Measurements from ENCODE around the gene GRIK5. TPM values are rescaled to one million over a fixed set of nuclear protein-coding genes. Genes with fewer than 3 reads are reported as not detected.

The GRIK5 gene
- total and polyA plus RNA-seq, 2 donors (not counting 3 experiments of a cell fraction or from before 2014, with no cell fraction given): 0.80 to 2.2 TPM

DNA sequence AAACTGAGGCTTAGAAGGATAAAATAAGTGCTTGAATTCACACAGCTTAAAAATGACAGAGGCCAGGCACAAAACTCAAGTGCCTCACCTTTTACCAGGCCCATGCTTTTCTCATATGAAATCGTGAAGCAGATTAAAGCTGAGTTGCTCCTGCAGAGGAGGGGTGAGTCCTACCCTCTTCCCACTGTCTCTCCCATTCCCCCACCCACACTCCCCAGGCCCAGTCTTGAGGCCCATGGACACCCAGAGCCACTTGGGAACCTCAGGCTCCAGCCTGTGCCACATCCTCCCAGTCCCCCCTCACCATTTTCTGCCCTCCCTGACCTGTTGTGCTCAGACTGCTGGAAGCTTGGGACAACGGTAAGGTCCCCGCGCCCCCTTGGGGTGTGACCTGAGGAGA, 23.5 kb upstream of the GRIK5 start:
- TF ChIP-seq POLR2AphosphoS5 (IDR thresholded peaks at IDR 0.05; ENCODE audit: insufficient read depth, low read depth, low read length): no peak
- TF ChIP-seq MYC (IDR thresholded peaks at IDR 0.05; ENCODE audit: low read depth, low read length): no peak
- no peak for TF ChIP-seq JUN (IDR thresholded peaks at IDR 0.05; ENCODE audit: borderline replicate concordance, insufficient read depth, insufficient read length, low read depth)
- TF ChIP-seq MAX (IDR thresholded peaks at IDR 0.05; ENCODE audit: insufficient read depth, insufficient read length): no peak
- no peak for TF ChIP-seq EZH2 (IDR thresholded peaks at IDR 0.05; ENCODE audit: borderline replicate concordance, low read depth, low read length, severe bottlenecking)
- no peak for TF ChIP-seq GATA2 (IDR thresholded peaks at IDR 0.05; ENCODE audit: insufficient read depth, insufficient read length, low read depth, low read length)
- no peak for TF ChIP-seq CTCF (IDR thresholded peaks at IDR 0.05; ENCODE audit: extremely low read depth in 1 of 2, insufficient read depth in 1 of 2, low read depth in 1 of 2, low read length in 2 of 2)
- H3K27me3 ChIP-seq (ENCODE audit: control insufficient read depth in 2 of 2, insufficient read depth in 2 of 2, low read length in 2 of 2): no peaks in the 10 kb centered on the region
- H3K4me1 ChIP-seq (ENCODE audit: control insufficient read depth, extremely low read depth, insufficient read depth, low read length): peaks cover 22% of the 10 kb centered on the region
- ChIA-PET POLR2A (interaction anchor here (0.6 kb wide), 1 partner anchor 216 kb away, joined by 4 read pairs; no protein-coding TSS in a partner anchor), CTCF (interaction anchor here (1.1 to 1.9 kb wide), 2 partner anchors 12 to 20 kb away, joined by 4 to 6 read pairs; no protein-coding TSS in a partner anchor)
- dilution Hi-C loops (cut with MboI; ENCODE audit: extremely low pct_ligation_motif_present, low sequenced_read_pairs): no loop called here
- H3K79me2 ChIP-seq (ENCODE audit: control insufficient read depth, insufficient read depth, low read length): no peaks in the 10 kb centered on the region
- FAIRE-seq (no peak), DNase-seq (ENCODE audit: low read depth, low spot score) (no peak)
- H4K20me1 ChIP-seq (replicated peaks; ENCODE audit: control insufficient read depth, extremely low read depth, insufficient read depth, low read length): no peaks in the 10 kb centered on the region
- BruUV-seq (replicated peaks): no TSS peak
- intact Hi-C loops (cut with micrococcal nuclease): loop anchor here (2.0 kb wide), 1 partner anchor 135 kb away; the partner anchor contains the start of gene RABAC1
- no peak overlapping the region for H3K4me3 ChIP-seq (replicated peaks in 1 of 3; ENCODE audit: insufficient read depth in 1 of 3, low read depth in 1 of 3, low read length in 3 of 3)
- H3K4me2 ChIP-seq (ENCODE audit: insufficient read depth, low read length): no peak overlapping the region
- H3K9ac ChIP-seq (replicated peaks; ENCODE audit: extremely low read depth, insufficient read depth, low read length): no peak overlapping the region
- H3K36me3 ChIP-seq (ENCODE audit: control insufficient read depth in 2 of 2, extremely low read depth in 1 of 2, insufficient read depth in 2 of 2, low read length in 2 of 2): no peaks in the 10 kb centered on the region
- H3K9me3 ChIP-seq (replicated peaks; ENCODE audit: control insufficient read depth, insufficient read depth, low read length): no peaks in the 10 kb centered on the region
- no peak overlapping the region for H3K27ac ChIP-seq (ENCODE audit: insufficient read depth, low read depth, low read length)
- no peak overlapping the region for H2AFZ ChIP-seq (ENCODE audit: low read depth, low read length)
- no peaks in the 10 kb centered on the region for H3K9me1 ChIP-seq (replicated peaks; ENCODE audit: control insufficient read depth, extremely low read depth, insufficient read depth, low read length)

Data from endothelial cell of umbilical vein (primary cell).